Endothelial cell (in vitro differentiated cells): ENCODE results near the gene DNAJB2. TPM values are rescaled to one million over a fixed set of nuclear protein-coding genes. Genes with fewer than 3 reads are reported as not detected.

Source experiments
- DNase-seq: peaks from one replicate; pipeline ENCODE4 v3.0.0; 2021; ENCODE audit warnings: low spot score
- H3K27ac Mint-ChIP-seq: one replicate; pipeline ENCODE4 v1.8.0; 2021; ENCODE audit warnings: mixed read lengths, inconsistent platforms; ENCODE audit not compliant: unreplicated experiment
- H3K27me3 Mint-ChIP-seq: one replicate; pipeline ENCODE4 v1.8.0; 2021; ENCODE audit warnings: mild to moderate bottlenecking, moderate library complexity, mixed read lengths, inconsistent platforms; ENCODE audit not compliant: unreplicated experiment
- H3K36me3 Mint-ChIP-seq: one replicate; pipeline ENCODE4 v1.8.0; 2021; ENCODE audit warnings: mild to moderate bottlenecking, low read depth, mixed read lengths, inconsistent platforms; ENCODE audit not compliant: unreplicated experiment
- H3K4me1 Mint-ChIP-seq: one replicate; pipeline ENCODE4 v1.8.0; 2021; ENCODE audit warnings: mild to moderate bottlenecking, mixed read lengths, inconsistent platforms; ENCODE audit not compliant: unreplicated experiment
- H3K4me3 Mint-ChIP-seq: one replicate; pipeline ENCODE4 v1.8.0; 2021; ENCODE audit warnings: mild to moderate bottlenecking, mixed read lengths, inconsistent platforms; ENCODE audit not compliant: unreplicated experiment
- H3K9me3 Mint-ChIP-seq: one replicate; pipeline ENCODE4 v1.8.0; 2021; ENCODE audit warnings: mixed read lengths, inconsistent platforms; ENCODE audit not compliant: unreplicated experiment
- CTCF ChIP-seq: fragments of 200-600 bp; sonication (generic); IDR thresholded peaks from one replicate; pipeline ENCODE4 v1.5.0; 2021; ENCODE audit warnings: antibody characterized with exemption; ENCODE audit not compliant: unreplicated experiment
- total RNA-seq: library from RNA; stranded (reverse); fragmentation: NEBNext Ultra II Directional; extraction: Animal tissue kit (Norgen Biotek cat#: 25700); gene quantifications from one replicate; pipeline ENCODE4 v1.2.1, GENCODE V29; 2021; ENCODE audit not compliant: unreplicated experiment

Gene DNAJB2
- total RNA-seq, 1 donor from 2014 or later: 64.3 TPM

GRCh38 chr2:219299372-219299760, 20.2 kb downstream of the DNAJB2 start:
- H3K27ac Mint-ChIP-seq: no peak overlapping the region
- peaks cover 7% of the 10 kb centered on the region for H3K27me3 Mint-ChIP-seq
- peaks cover 4% of the 10 kb centered on the region for H3K9me3 Mint-ChIP-seq
- peaks cover 1% of the 10 kb centered on the region for H3K4me1 Mint-ChIP-seq
- no peak for DNase-seq
- no peak overlapping the region for H3K4me3 Mint-ChIP-seq
- no peak for TF ChIP-seq CTCF
- H3K36me3 Mint-ChIP-seq: peaks cover 4% of the 10 kb centered on the region

- DNase-seq: no peak
- Mint-ChIP-seq H3K36me3 (peaks cover 4% of the 10 kb centered on the region), H3K4me1 (peaks cover 5% of the 10 kb centered on the region), H3K27ac (no peak overlapping the region), H3K27me3 (peaks cover 7% of the 10 kb centered on the region), H3K4me3 (no peak overlapping the region), H3K9me3 (peaks cover 4% of the 10 kb centered on the region)
- TF ChIP-seq CTCF: no peak
Measured at GRCh38 chr2:219300022-219300421, 20.9 kb downstream of the DNAJB2 start.

GRCh38 chr2:219302412-219302968, 23.3 kb downstream of the DNAJB2 start:
- no peak for DNase-seq
- Mint-ChIP-seq H3K4me3 (no peak overlapping the region), H3K36me3 (no peaks in the 10 kb centered on the region), H3K27me3 (peaks cover 8% of the 10 kb centered on the region), H3K4me1 (peaks cover 5% of the 10 kb centered on the region), H3K27ac (no peak overlapping the region), H3K9me3 (no peaks in the 10 kb centered on the region)
- no peak for TF ChIP-seq CTCF

- Mint-ChIP-seq H3K27ac (no peak overlapping the region), H3K9me3 (no peaks in the 10 kb centered on the region), H3K4me3 (no peak overlapping the region), H3K36me3 (no peaks in the 10 kb centered on the region), H3K4me1 (peaks cover 9% of the 10 kb centered on the region), H3K27me3 (peaks cover 6% of the 10 kb centered on the region)
- no peak for TF ChIP-seq CTCF
- DNase-seq: no peak
Measured at GRCh38 chr2:219304223-219304622, 25.1 kb downstream of the DNAJB2 start.

- peaks cover 12% of the 10 kb centered on the region for H3K4me1 Mint-ChIP-seq
- H3K4me3 Mint-ChIP-seq: no peak overlapping the region
- H3K36me3 Mint-ChIP-seq: peaks cover 3% of the 10 kb centered on the region
- no peak for TF ChIP-seq CTCF
- H3K9me3 Mint-ChIP-seq: no peaks in the 10 kb centered on the region
- no peak for DNase-seq
- H3K27ac Mint-ChIP-seq: no peak overlapping the region
- H3K27me3 Mint-ChIP-seq: peaks cover 8% of the 10 kb centered on the region
Measured at GRCh38 chr2:219306047-219306446, 26.9 kb downstream of the DNAJB2 start.
